Testis (tissue), 2 donors: ENCODE results near the gene KLK15.

Experiments used
- CTCF ChIP-seq, 3 experiments: fragments of 450-650 bp in 2 of 3; fragments of 200-600 bp in 1 of 3; sonication (generic) in 1 of 3; IDR thresholded peaks; one replicate each; pipeline ENCODE4 v1.5.1; 2016 to 2019; ENCODE audit warnings: antibody characterized with exemption in 3 of 3, mild to moderate bottlenecking in 2 of 3, moderate library complexity in 1 of 3
- POLR2A ChIP-seq: fragments of 450-650 bp; IDR thresholded peaks from one replicate; pipeline ENCODE4 v1.6.1; 2017; ENCODE audit warnings: antibody characterized with exemption, mild to moderate bottlenecking, moderate library complexity

- TF ChIP-seq POLR2A: no peak
- no peak for TF ChIP-seq CTCF (IDR thresholded peaks at IDR 0.05)
Observed at GRCh38 chr19:50799547-50799851, 33.9 kb downstream of the KLK15 start.
